DMS53 treated with DMSO at 0.1 percent for 48 hours (cell line): ENCODE measurements around the gene PPARGC1A.
A peak's percentile ranks its signal among the peaks of the same experiment; 100 is the strongest.

Experiments used
- DNase-seq: peaks from one replicate; lab custom pipeline; 2025; ENCODE audit not compliant: unreplicated experiment; lab: John Stamatoyannopoulos, UW

PPARGC1A gene

DNA sequence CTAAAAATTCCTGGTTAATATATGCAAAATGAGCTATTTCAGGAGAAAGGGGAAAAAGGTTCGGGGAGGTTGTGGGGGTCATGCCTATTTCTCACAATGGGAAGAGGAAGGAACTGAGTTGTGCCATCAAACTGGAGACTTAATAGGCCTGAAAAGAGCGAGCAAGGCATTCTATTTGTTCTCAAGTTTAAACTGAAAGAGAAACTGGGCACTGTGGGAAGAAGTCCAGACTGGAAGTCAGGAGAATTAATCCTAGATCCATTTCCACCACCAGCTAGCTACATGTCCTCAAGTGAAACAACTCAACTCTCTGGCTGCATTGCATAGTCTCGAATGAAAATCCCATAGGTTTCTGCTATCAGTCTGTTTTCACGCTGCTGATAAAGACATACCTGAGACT, 50.6 kb downstream of the PPARGC1A start:
- no peak for DNase-seq

DNA sequence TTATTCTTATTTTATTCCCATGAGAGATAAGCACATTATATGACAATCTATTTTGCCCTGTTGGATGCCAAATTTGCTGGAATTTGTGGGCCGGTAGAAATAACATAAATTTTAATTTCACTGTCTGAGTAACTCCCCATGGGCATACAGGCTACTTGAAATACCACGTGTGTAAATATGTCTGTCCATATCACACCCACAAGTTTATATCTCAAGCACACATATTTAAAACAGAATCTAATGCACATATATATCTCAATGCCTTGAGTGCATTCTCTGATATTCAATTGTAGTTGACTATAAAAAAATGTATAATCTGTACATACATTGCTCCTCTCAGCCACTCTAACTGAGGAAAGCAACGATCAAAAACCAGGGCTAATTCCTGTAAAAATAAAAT, 51.2 kb downstream of the PPARGC1A start:
- DNase-seq = no peak

DNA sequence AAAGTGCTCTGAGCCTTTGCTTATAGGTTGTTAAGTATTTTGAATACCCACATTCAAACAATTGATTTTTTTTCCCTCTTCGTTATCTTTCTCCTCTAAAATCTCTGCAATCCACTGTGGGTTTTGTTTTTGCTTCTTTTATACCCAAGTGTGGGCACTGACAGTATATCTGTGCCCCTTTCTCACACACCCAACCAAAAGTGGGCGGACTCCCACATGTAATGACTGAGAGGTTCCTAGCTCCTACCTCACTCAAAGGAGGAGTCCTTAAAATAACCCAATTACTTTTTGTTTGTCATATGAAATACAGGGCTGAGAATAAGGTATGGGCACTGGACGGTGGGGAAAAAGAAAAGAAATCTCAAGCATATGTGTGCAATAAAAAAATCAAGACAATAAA, 51.7 kb downstream of the PPARGC1A start:
- no peak for DNase-seq

DNA sequence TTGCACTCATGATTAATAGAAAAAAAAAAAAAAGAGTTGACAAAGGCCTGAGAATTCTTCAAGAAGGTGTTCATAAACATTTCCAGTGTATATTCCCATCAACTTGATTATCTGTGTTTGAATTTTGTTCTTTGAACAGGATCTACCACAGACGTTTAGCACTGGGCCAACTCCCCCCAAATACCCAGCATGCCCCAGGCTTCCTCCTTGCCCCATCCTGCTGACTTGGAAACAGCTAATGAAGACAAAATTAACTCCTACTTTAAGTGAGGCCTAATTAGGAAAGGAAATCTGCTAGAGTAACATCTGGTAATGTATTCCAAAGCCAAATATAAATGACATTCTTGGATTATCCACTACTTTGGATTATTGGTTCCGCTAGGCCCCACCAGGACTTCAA, 52.5 kb downstream of the PPARGC1A start:
- DNase-seq = no peak

DNA sequence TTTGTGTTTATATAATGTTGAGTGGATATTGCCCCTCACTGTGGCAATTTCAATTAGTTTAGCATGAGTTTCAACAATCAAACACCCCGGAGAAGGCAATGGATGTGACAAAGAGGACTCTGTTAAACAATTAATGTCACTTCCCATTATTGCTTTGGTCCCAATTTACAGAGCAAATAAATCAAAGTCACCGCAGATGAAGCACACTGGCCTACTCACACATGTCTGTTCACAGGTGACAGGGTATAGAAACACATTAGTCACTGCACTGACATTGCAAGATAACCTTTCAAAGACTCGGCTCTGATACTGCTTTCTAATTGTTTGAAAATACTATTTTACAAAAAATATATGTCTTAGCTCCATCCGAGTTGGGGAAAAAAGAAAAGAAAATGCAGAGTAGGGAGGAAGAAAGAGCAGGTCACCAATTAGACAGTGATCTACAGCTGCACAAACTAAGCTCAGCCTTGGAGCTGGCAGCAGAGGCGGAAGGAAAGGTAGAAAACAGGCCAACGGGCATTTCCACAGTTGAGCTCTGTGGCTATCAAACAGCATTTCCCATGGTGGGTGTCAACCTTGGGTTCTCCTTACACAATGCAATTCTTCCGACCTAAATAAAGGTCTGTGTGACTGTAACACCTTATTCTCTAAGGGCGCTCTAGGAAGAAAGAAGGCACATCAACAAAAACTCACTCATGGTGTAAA, 53.9 kb downstream of the PPARGC1A start:
- no peak for DNase-seq

DNA sequence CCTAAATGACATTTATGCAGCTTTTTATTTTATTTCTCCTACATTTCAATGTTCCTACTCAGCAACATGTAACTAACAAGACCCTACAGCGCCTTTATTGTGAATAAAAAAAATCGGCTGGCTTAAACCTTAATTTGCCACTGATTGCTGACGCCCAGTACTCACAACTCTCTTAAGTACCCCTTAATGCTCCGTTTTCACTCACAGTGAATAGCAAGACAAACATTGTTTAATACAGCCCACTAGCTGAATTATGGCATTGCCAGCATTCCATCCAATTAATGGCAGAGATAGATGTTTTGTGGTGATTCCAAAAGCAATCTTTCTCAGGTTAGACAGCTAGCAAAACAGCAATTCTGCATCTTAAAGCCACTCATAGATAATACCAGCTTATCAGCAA, 61.1 kb downstream of the PPARGC1A start:
- DNase-seq = no peak

DNA sequence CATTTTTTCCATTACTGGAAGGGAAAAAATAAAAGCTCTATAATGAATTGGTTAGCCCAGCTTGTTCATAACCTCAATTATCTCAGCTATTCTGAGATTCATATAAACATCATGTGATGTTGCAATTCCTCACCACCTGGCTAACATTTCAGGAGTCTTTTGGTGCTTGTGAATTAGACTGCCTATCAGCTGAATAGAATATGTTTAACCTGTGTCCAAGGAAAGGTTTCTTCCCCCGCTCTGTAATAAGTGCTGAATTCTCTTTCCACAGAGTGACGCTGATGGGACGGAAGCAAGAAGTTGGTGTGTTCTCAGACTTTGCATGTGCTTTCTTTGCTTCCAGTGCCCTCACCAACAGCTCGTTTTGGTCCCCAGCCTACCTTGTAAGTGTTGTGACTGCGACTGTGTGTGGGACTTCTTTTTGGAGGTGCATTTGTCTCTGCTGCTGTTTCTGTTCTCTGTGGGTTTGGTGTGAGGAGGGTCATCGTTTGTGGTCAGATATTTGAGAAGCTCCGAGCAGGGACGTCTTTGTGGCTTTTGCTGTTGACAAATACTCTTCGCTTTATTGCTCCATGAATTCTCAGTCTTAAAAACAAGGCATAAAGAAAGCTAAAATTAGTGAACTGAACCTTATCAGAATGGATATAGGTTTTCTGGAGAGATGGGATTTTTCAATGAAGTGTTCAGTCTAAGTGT, 61.7 kb downstream of the PPARGC1A start:
- DNase-seq = no peak

DNA sequence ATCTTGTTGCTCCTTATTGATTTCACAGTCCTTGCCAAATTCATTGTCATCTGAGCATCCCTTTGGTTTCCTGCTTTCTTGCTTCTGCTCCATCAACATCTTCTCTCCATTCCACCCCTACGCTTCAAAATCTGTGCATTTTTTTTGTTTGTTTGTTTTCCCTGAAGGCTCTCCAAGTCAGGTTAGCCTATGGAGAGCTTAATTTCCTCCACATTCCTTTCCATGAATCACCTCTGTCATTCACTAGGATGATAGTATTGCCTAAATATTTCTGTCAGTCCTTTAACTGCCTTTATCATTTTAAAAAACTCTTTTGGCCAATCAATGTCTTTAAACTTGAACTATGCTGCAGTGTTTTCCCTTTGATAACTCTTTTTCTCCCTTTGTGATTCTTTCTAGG, 67.7 kb downstream of the PPARGC1A start:
- no peak for DNase-seq

DNA sequence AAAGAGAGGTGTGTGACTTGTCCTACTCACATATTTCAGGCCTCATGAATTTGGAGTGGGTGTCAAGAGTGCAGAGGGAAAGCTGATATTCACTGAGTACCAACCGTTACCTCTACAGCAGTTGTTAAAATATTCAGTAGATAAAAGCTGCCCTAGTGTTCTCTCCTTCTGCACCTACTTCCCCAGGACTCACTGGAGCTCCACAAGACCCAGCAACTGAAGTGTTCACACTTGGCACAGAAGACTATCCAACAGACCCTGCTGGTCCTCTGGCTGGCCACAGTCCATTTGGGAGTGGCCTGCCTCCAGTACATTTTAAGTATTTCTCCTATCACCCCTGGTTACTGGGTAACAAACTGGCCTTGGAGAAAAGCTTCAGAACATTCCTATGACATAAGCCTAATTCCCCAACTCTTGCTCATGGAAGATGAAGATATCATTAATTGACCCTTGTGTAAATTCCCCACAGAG, 70.8 kb downstream of the PPARGC1A start:
- DNase-seq = no peak

DNA sequence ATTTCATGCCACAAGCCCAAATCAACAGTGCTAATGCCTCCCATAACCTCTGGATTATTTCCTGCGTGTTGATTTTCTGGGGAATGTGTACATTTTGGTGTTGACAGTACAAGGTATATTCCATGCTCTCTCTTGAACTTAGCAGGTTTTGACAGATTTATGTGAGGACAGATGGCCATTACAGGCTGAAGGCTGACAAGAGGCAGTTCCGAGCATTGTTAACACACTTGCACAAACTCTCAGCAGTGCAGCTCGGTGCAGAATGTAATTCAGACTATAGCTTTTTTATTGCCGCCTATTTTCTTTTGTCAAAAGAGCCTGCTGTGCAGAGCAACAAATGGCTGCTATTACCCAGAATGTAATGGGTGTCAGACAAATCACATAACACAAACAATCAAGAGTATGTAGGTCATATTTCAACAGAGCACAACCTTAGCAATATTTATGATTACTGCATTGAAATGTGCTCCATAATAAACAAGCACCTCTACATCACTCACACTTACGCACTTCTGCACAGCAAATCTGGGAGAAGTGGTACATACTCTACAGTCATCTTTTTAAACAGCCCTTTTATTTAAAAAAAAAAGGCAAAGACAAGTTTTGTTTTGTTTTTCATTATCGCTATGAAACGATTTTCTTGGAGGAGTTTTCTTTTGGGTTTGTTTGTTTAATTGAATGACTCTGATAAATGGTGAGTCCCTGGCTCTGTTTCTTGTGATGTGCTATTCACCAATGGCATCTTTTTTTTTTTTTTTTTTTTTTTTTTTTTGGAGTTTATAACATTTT, 71.6 kb downstream of the PPARGC1A start:
- DNase-seq = no peak

DNA sequence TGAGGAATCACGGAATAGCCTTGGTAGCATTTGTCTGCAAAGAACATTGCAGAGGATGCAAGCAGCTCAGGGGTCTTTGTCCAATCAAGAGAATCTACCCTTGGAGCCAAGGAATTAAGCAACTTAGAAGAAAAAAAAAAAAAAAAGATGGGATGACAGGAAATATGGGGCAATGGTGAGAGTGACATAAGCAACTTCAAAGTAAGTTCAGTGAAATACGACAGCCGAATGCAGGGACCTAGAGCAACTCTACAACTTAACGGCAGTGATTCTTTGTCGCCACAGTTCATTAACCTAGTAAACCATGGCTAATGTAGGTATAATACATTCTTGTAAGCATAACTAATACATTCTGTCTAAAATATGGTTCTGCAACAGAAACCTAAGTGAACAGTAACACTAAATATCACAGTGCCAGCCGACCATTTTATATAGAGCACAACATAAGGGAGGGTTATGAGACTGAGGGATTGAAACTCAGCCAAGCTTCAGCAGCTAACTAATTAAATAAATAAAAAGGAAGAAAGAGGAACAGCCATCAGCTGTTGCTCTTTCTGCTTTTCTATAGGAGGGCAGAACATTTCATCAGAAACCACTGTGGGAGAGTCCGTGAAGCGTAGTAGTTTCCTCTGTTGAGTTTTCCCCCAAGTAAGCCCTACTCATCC, 74.7 kb downstream of the PPARGC1A start:
- no peak for DNase-seq

DNA sequence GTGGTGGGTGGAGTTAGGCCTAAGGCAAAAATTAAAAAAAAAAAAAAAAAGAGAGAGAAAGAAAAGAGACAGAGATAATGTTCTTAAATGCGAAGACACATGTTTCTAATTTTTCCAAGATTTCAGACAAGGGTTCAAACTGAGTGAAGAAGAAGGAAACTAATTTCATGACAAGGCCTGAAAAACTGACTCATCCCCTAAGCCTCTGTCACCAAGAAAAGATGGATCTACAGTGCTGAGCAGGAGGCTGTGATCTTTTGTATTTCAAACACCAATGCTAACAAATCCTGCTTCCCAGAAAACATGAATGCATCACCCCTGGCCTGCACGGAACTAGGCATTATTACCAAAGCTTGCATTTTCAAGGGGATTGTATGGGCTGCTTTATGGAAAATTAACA, 75.3 kb downstream of the PPARGC1A start:
- no peak for DNase-seq

DNA sequence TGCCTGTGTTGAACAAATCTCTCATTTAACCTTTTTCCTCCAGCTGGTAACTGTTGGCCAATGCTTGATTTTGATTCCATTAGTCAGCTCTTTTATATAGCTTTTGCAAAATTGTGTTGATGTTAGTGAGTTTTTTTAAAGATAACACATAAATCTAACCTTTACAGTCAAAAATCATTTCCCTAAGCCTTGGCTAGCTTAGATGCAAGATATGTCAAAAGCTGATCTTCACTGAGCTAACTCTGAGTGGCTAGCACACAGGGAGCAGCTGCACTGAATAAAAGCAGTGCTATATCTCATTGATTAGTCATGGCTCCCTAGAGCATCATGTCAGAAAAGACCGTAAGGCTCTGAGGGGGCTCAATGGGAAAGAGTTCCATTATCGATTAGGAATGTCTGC, 78.7 kb downstream of the PPARGC1A start:
- DNase-seq = no peak

DNA sequence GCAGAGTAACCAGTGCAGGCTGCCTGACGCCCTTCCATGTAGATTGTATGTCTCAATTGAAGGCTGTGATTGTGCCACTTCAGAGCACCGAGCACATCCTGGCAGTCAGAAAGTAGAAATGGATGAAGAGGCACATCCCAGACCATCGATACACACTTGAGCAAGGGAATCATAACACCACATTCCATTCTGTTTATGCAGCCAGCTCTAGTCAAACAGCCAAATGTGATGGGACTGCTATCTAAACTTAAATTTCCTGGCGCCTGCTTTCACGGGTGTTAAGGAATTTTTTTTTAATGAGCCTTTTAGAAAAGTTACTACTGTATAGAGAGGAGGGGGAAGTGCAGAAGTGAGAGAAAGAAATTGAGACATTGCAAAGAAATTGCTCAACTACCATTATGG, 84.4 kb downstream of the PPARGC1A start:
- DNase-seq = no peak

DNA sequence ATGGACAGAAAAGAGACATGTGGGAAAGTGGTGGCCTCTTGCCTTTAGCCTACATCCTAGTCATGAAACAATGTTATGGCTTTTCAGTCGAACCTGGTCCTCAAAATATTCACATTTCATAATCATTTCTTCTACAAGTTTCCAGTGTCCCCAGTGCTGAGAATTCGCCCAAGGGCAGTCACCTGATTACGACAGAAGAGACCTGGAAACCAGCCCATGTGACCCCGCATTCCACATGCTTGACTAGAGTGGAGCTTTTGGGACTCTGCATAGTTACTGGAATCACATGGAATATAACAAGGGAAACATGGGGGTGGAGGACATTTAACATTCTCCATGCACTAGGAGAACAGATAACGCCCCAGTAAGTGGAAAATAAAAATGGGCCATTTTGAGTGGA, 100.1 kb downstream of the PPARGC1A start:
- no peak for DNase-seq

DNA sequence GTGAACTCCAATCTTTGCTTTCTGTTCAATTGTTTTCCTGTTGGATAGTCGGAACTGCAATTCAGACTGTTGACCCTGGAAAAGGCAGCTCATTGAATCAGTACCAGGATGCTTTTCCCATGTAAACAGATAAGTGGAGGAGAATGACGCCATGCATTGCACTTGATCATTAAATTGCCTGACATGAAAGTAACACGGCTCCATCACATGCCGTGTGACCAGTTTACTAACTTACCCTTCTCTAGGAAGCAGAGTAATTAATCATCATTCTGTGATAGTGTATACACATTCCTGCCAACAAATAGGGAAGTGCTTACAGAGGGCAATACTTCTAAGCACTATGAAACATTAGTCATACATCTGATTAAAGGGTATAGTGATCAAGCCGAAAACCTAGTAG, 101.4 kb downstream of the PPARGC1A start:
- no peak for DNase-seq

DNA sequence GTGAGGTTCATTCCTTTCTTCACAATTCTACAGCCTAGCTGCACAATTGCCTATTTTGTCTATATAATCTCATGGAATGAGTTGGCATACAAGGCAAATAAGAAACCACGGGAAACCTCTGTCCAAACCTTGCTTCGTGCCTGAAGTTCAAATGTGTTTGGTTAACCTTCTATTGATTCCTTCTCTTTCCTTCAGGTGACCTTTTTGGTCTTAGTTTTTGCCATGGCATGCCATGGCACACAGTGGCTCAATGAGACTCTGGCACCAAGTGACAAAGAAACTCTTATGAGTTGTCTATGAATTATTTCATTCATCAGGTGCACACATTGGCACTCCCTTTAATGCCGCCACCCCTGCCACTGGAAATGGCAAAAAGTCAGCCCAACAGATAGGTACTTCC, 101.8 kb downstream of the PPARGC1A start:
- DNase-seq = no peak

DNA sequence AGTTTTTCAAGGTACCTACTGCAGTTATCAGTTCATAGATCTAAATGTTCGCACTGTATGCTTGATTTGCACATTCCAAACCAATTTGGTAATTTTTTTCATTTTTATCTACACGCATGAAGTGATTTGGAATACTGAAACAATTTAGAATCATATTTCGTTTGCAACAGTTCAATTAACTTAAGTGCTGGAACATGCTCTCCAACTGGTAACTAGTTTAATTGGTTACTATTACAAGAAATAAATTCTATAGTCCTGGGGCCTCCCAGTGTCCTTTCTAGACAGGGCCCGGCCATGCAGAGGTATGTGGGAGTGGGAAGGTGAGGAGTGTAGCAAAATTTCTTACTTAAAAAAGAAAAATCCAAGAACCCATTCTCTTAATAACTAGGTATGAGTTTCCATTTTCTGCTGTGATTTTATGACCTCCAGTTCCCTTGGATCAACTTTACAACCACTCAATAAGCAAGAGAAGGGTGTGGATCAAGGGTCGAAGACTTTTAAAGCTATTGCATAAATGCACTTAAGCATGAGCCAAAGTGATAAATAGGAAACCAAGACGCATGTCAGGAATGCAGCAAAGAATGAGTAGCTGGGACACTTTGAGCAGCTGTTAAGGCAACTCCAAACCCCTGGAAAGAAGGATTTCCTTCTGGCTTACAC, 106.9 kb downstream of the PPARGC1A start:
- no peak for DNase-seq

DNA sequence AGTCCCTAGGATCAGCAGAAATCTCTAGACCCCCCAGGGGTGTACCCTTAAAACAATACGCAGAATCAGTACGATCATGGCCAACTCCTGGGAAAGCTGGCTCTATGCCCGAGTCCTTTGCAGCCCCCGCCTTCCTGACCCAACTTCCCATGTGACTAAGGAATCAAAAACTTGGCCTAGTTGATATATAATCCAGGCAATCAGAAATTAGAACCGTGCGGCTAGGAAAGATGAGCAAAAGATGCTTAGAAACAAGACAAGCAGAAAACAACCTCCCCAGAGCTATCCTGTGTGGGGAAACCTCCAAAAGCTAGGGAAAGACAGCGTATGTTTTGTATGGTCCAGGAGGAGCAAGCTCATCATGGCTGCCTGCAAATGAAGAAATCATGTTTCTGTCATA, 110.0 kb downstream of the PPARGC1A start:
- DNase-seq = no peak

DNA sequence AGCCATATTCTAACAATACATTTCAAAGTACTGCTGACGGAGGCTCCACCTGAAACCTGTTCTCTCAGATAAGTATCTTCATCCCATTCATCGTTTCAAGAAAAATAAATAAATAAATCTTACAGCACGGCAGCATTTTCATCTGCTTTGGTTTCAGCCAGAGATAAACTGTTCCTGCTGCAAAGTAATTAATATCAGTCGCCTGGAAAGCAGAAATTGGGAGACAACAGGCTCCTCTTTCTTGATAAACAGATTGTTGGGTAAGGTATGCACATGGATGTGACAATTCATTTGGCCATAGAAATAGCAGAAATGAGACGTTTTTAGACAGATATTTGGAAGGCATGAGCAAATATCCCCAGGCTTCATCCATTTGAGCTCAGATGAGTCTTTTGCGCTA, 110.4 kb downstream of the PPARGC1A start:
- no peak for DNase-seq

DNA sequence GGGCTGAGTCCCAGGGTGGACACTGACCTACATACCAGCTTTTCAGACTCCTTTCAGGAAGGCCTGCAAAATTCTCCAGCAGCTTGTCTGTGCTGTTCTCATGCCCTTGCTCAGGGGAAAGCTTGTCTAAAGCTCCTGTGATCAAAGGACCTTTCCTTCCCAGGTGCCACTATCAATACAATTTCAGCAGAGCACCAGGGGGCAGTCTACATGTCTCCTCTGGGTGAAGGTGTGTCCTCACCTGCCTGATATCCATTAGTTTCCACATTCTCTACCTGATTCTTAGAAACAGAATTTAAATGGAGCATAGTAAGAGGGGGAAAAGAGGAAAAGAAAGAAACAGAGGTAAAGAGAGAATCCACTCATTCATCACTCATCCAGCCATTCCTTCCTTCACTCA, 114.2 kb downstream of the PPARGC1A start:
- DNase-seq = peak; percentile 46
